SK-N-DZ (cell line): Measurements from ENCODE around the gene ABCG5. TPM values are rescaled to one million over a fixed set of nuclear protein-coding genes. Genes with fewer than 3 reads are reported as not detected.

ENCODE experiments used
- DNase-seq: peaks from one replicate; pipeline ENCODE4 v3.0.0-alpha.2; 2015; ENCODE audit warnings: low spot score
- polyA plus RNA-seq, 2 experiments: library from polyadenylated mRNA; depleted of rRNA; stranded (reverse); fragments of >200 nt; gene quantifications; 2 replicates each; pipeline ENCODE4 v1.2.3, GENCODE V29; 2014

The ABCG5 gene
- 0.09 TPM in 1 of 2 replicates, not detected in the other for polyA plus RNA-seq (2014; cell fraction: cytosol; rRNA removed)
- polyA plus RNA-seq (2014; cell fraction: nucleus; rRNA removed): 0.13 TPM in 1 of 2 replicates, not detected in the other

DNA sequence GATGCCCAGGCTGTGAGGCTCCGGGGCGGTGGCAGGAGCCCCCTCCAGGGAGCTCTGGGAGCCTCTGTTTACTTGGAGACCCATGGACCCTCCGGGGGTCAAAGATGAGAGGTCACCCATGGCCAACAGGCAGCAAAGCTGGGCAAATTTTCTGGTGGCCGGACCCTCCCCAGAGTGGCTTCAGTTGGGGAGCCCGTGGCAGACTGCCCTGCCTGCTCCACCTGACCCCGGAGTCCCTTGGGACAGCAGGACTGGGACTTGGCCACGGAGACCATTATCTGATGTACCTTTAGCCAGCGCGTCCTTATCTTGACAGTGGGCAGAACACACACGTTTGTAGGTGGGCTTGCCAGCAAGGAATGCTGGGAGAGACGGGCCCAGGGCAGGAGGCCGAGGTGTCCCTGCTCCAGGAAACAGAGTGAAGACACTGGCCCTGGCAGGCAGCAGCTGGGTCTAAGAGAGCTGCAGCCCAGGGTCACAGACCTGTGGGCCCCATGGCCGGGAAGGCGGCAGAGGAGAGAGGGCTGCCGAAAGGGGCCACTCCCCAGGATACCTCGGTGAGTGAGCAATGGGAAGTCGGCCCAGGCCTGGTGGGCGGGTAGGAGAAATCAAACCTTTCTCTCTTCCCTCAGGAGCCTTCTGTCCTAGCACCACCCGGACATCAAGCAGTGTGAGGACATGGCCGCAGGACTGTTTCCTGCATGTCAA is at the start of gene ABCG5, which contains the start of gene ABCG8:
ABCG5 (minus strand) TSS at position 280 of the 708 bp plus-strand sequence; CDS start at position 120, 160 bp downstream.
ABCG8 (plus strand) TSS at position 412 of the 708 bp plus-strand sequence; CDS start at position 495, 83 bp downstream.
- DNase-seq: peak; percentile 45

DNA sequence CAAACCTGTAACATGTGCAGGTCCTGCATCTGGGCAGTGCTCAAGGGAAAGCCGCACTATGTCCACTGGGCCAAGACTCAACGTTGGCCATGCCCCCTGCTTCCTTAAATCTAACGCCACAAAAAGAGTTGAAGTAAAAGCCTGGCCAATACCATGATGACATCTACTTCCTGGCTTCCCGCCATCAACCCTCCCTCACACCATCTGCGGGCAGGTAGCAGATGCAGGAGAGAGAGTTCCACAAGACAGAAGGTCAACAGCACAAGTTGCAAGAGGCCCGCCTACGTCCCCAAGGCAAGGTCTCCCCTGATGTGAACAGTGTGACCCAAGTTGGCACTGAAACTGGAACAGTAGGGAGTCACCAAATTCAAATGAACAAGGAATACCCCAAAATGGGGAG is 48.5 kb upstream of the ABCG5 start:
- no peak for DNase-seq

DNA sequence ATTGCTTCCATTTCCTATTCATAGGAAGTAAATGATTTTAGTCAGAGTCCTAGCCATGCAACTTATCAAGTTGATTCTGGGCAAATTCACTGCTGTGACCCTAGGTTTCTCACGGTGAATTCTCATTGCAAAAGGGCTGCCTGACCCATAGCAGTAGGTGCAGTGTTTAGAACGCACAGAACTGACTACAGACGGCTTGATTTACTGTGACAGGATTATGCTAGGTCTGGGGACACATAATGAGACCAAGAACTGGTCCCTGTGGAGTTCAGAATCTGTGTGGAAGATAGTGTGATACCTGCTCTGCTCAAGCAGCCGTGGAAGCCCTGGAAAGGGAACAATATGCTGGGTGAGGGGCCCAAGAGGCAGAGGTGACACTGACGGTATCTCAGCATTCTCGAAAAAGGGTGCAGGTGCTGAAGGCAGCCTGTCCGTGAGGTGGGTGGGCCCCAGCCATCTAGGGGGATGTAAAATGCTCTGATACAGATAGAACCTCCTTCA is 46.5 kb upstream of the ABCG5 start:
- no peak for DNase-seq

DNA sequence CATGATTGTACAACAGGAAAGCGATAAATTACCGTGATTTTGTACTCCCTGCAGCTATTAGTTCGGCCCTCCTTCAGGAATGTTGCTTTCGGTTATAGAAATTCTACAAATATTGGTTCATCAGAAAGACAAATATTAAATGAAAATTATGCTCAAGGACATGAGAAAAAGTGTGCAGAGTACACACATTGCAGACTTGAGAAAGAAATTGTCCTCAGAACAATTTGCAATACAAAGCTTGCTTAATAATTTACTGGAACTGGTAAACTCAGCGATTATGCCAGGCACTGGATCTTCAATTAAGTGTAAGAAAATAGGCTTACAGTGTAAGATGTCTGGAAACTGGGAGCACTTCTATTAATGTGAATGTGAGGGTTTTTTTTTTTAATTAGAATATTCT is 46.0 kb upstream of the ABCG5 start:
- DNase-seq: no peak

DNA sequence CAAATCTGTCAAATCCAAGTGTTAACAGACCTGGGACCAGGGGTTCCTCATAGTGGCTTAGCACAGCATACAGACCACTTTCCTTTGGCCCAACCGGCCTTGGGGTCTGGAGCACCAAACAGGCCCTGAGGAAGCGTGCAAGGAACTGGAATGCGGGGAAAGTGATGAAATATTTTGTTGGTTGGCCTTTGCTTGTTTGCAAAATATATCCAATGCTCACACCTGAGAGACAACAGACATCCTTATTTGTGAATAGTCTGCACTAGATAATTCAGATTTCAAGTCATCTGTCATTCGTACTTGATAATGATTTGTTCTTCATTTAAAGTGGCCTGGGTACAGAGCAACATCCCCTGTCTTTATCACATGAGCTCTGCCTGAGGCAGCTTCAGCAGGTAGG is 43.7 kb upstream of the ABCG5 start:
- no peak for DNase-seq

DNA sequence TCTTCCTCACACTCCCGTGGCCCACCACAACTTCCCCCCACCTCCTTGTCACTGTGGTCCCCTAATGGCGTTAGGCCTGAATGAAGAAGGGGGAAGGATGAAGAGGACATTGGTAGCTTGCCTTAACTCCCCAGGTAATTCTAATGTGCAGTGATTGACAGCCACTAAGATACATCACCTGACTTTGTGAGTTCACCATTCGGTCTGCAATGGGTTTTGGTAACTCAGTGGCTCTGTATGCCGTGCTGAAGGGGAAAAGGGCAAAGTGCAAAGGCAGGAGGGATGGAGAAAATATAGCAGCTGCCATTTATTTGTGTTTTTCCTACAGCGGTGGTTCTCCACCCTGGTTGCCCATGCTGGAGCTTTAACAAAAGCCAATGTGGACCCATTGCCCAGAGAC is 42.3 kb upstream of the ABCG5 start:
- DNase-seq: no peak

DNA sequence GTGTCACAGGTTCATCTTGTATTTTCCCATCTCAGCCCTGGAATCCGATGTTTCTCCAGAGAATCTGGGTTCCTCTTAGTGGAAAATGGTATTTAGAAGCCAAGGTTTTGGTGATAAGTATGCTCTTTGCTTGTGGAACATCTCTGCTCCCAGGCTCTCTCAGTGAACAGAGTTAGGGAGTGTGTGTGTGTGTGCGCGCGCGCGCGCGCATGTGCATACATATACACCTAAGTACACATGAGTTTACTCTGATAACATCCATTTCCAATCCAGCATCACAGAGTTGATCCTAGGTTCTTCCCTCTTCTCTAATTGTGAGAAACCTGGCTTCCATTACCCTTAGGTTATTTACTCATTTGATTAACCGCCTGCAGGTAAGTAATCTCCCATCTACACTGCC is 41.8 kb upstream of the ABCG5 start:
- no peak for DNase-seq

DNA sequence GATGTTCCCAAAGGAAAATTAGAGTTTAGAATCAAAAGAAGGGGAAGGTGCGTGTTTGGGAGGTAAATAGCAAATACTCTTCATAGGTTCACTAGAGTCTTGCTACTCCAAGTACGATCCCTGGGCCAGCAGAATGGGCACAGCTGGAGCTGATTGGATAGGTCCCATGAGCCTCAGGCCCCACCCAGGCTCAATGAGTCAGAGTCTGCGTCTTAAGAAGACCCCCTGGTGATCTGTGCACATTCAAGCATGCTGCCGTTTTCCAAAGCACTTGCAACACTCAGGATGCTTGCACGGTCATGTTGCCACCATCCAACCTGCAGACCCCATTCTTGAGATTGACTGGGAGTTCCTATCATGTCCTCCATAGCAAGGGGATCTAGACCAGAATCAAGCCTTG is 40.6 kb upstream of the ABCG5 start:
- DNase-seq: no peak

DNA sequence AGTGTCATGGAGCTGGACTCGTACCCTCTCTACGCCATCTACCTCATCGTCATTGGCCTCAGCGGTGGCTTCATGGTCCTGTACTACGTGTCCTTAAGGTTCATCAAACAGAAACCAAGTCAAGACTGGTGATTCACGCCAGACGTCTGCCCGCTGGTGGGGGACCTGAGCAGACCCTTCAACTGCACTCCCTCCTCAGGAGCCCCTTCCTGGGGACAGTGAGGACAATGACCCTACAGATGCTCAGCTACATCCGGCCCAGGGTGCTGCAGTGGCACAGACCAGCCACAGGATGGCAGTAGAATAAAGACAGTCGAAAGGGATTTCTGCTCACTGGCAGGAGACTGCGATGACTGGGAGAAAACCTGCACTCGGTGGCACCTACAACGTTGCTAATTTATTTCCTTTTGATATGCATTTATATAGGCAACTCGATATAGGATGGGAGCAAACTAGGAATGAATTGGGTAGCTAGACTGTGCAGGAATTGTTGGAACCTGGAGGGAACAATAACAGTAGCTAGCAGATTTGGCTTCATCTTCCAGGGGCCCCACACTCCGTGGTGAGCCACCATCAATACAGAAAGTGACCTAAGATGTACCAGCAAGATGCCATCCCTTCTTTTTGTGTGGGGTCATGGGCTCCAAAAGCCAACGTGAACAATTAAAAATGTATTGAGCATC is 39.3 kb upstream of the ABCG5 start:
- DNase-seq: peak; percentile 65

DNA sequence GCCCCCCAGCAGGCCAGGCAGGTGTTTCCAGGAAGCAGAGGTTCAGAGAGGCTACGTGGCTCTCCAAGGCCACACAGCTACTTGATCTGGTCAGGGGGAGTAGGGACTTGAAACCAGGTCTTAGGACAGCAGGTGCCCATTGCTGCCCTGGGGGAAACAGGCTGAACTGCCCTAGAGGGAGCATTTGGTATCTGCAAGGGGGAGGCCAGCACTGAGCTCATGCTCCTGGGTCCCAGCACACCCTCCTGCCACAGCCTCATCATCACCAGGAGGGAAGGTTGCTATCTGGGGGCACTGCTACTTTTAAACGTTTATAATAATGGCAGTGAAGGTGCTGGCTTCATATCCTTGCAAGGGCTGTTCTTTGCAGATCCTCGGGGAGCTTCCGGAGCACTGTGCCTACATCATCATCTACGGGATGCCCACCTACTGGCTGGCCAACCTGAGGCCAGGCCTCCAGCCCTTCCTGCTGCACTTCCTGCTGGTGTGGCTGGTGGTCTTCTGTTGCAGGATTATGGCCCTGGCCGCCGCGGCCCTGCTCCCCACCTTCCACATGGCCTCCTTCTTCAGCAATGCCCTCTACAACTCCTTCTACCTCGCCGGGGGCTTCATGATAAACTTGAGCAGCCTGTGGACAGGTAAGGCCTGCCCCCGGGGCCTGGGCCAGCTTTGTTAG is 36.3 kb upstream of the ABCG5 start:
- no peak for DNase-seq

DNA sequence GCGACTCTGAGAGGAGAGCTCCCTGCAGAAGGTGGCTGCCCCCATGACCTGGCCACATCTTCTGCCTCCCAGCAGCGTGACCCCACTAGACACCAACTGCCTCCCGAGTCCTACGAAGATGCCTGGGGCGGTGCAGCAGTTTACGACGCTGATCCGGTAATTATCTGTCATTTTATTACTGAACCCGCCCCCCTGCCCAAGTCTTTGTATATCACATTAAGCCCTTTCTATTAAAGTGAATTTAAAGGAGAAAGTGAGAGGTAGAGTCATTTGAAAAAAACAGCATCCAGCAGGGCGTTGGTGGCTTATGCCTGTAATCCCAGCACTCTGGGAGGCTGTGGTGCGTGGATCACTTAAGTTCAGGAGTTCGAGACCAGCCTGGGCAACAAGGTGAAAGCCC is 33.5 kb upstream of the ABCG5 start:
- no peak for DNase-seq

DNA sequence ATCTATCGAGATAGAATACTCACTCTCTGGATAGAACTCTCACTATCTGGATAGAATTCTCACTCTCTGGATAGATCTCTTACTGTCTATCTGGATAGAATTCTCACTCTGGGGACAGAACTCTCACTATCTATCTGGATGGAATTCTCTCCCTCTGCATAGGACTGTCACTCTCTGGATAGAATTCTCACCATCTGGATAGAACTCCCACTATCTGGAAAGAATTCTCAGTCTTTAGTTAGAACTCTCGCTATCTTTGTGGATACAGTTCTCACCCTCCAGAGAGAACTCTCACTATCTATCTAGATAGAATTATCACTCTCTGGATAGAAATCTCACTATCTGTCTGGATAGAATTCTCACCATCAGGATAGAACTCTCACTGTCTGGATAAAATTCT is 16.7 kb upstream of the ABCG5 start:
- DNase-seq: no peak

DNA sequence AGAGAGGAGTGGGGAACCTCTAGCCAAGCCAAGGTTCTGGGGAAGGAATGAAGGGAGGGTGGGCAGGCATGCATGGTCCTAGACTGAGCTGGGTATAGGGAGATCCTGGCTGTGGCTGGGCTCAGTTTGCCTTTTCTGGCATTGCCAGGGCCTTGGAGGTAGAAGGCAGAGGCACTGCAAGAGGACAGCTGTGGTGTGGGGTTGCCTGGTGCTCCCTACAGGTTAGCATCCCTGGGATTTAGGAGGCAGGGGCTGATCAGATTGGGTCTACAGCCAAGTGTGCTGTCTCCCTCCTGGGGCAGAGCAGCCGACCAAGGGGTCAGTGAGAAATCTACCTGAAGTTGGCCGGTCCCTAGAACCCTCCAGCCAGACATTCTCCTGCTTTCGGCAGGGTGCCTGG is 16.0 kb upstream of the ABCG5 start:
- DNase-seq: no peak

DNA sequence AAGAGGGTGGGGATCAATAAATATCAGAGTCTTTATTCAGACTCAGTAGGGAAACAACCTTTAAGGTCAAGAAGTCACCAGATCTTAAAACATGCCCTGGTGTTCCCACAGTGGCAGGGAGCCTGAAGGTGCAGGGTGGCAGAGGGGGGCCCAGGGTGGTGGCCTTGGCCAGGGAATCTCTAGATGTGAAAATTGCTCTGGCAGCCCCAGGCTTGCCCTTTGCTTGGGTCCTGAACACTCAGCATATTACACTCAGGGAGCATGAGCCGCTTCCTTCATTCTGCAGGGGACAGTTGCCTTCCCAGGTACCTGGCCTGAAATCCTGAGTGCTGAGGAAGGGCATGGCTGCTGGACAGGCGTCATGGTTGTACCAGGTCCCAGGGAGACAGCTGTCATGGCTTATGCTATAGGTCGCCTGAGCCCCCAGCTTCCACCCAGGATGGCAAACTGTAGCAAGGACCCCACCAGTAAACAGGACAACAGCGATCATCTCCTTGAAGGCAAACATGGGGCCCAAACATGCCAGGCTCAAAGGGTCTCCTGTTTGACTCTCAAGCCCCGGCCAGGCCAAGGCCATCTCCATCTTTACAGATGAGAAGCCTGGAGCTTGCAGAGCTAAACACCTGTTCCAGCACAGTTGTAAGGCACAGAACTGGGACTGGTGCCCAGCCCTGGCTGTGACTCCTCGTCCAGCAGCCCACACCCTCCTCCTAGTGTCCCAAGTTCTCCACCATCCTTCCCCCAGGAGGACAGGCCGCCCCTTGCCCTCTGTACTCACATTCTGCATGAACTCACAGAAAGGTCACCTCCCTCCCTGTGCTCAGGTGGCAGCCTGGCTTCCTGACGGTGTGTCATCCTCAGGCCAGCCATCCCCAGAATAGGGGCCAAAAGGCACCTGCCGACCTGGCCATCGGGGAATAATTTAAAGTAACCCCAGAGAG is 14.8 kb upstream of the ABCG5 start:
- no peak for DNase-seq

DNA sequence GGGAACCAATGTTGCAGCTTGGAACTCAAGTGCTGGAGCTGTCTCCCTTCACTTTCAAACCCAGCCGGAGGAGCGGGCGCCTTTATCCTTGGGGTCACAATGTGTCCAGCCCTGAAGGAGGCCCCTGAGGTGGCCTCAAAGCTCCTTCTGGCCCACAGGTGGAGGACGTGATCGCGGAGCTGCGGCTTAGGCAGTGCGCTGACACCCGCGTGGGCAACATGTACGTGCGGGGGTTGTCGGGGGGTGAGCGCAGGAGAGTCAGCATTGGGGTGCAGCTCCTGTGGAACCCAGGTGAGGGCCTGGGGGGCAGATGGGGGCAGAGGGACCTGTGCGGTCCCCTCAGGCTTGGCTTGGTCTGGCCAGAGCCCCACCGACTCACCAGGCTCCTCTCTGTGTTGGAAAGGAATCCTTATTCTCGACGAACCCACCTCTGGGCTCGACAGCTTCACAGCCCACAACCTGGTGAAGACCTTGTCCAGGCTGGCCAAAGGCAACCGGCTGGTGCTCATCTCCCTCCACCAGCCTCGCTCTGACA is 13.6 kb upstream of the ABCG5 start:
- DNase-seq: no peak

DNA sequence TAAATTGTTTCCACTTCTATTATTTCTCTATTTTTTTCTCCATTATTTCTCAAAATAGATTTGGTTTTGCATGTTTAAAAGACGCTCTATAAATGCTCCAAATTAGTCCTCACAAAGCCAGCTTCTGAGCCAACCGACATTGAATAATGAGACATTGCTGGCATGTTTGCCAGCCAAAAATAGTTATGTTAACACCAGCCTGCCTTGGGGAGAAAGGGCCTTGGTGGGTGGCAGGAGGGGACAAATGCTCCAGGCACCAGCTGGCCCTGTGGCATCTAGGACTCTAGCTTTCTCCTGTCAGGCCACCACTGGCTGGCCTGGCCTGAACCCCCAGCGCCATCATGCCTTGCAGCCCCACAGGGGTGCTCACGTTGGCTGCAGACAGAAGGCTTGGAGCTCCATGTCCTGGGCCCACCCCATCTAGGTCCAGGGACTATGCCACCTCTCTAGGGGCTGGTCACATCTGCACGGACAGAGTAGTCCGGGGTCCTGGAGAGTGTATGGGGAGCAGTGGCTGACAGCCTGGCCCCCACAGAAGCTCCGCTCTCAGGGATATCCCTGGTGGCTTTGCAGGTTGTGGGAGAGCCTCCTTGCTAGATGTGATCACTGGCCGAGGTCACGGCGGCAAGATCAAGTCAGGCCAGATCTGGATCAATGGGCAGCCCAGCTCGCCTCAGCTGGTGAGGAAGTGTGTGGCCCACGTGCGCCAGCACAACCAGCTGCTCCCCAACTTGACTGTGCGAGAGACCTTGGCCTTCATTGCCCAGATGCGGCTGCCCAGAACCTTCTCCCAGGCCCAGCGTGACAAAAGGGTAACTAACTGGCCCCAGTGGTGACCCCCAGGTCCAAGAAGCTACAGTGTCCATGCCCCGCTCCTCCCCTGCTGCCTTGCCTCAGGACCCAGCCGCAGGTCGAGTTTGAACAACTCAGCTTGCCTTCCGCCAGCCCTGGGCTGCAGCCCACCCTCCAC is 12.7 kb upstream of the ABCG5 start:
- DNase-seq: no peak

DNA sequence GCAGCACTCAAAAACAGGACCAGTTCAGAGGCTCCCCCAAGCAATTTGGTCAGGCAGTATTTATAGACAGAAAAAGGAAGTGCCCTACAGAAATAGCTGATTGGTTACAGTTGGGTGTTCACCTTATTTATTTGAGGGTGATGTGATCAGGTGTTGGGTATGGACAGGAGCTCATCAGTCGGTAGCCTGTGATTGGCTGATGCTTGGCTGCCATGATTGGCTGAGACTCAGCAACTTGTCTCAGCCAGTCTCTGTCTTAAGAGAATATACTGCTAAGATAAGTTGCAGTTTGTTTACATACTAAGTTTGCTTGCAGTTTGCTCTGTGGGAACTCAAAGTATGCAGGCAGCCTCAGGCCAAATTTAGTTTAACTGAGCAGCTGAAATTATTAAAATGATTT is 9.6 kb upstream of the ABCG5 start:
- no peak for DNase-seq

DNA sequence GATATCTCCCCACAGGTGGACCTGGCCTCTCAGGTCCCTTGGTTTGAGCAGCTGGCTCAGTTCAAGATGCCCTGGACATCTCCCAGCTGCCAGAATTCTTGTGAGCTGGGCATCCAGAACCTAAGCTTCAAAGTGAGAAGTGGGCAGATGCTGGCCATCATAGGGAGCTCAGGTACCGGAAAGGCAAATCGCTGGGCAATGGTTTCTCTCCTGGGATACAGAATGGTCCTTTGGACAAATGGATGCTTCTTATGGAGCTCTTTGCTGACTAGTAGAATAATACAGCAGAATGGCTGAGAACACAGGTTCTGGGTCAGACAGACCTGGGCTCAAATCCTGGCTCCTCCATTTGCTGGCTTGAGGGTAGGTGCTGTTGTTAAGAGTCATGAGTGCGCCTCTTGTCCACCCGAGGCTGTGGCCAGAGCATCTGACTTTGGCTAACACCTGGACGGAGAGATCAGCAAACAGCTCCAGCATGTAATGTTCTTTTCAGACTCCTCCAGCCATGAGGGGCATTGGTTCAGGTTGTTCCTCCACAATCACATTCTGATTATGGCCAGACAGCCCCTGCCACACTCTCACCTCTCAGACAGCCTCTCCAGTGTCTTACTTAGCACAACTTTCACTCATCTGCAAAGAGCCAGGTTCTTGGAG is 7.6 kb upstream of the ABCG5 start:
- no peak for DNase-seq

DNA sequence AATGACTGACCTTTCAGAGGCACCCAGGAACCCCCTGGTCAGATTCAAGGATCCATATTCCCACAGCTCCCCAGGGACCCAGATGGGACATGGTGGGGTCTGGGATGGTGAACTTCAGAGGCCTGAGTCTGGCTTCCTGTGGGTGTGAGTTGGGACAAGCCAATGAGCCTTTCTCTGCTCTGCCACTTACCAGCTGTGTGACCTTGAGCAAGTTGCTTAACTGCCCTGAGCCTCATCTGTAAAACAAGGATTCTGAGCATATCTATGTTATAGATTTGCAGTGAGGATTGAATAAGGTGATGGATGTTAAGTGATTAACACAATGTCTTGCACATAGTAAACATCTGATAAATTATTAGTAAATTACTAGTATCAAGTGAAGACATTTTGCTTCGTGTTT is 6.5 kb upstream of the ABCG5 start:
- DNase-seq: no peak
